GM20431 (cell line): ENCODE data around the gene MALRD1.

Experiments
- in situ Hi-C: fragments of 300-500 bp; cut with MseI, MboI; formaldehyde crosslinking; loops from one replicate; pipeline ENCODE4 v1.15.0; 2020; ENCODE audit warnings: low sequenced_read_pairs; ENCODE audit not compliant: unreplicated experiment

The MALRD1 gene

DNA sequence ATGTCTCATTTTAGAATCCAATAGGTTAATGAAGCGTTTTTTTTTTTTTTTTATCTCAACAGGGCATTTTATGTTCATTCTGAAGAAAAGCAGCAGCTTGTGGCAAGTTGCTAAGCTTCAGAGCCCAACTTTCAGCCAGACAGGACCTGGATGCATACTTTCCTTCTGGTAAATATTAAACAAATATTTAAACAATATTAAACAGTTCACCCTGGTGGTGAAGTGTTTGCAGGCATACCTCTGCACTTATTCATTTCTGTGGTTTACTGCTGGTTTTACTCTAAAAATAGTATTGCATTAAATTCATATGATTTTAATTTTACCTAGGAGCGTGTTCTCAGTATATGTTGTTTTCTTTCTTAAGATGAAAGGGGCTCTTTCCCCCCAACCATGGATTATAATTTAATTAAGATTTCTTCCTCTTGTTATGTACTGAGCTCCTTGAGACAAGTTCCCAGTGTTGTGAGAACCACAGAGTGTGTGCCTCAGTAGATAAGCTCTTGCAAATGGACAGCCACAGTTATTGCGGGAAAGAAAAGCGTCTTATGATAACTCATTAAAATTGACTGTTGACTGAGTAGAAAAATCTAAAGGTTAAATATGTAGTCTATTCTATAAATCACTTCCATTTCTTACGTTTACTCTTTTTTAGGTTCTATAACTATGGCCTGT is 155.8 kb downstream of the MALRD1 start:
- in situ Hi-C loops = no loop called here

- in situ Hi-C loops = no loop called here
Observed at GRCh38 chr10:19209319-19209718, 160.7 kb downstream of the MALRD1 start.

DNA sequence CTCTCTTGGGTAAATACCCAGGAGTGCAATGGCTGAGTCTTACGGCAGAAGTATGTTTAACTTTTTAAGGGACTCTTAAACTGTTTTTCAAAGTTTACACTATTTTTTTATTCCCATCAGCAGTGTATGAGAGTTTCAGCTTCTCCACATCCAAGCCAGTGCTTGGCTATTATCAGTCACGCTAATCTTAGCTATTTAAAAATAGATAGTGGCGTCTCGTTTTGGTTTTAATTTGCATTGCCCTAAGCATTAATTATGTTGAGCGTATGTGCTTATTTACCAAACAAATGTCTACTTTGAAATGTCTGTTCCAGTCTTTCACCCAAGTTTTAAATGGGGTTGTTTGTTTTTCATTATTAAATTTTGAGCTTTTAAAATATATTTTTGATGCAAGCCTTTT is 164.0 kb downstream of the MALRD1 start:
- in situ Hi-C loops = no loop called here

DNA sequence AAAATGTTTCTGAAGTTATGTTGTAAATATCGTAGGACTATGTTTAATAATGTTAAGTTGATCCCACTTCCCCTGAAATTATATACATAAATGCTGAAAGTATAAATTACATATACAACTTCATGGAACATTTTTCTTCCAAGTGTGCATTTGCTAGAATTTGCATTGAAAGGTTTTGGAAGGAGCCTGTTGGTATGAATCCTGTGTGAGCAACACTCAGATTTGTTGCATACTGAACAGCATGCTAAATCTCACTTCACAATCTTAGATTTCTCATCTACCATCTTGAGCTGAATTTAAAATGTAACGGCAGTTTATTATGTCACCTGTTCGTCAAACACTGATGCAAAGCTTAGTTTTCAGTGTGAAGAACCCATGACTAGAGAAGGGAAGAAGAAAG is 172.6 kb downstream of the MALRD1 start:
- in situ Hi-C loops = no loop called here

DNA sequence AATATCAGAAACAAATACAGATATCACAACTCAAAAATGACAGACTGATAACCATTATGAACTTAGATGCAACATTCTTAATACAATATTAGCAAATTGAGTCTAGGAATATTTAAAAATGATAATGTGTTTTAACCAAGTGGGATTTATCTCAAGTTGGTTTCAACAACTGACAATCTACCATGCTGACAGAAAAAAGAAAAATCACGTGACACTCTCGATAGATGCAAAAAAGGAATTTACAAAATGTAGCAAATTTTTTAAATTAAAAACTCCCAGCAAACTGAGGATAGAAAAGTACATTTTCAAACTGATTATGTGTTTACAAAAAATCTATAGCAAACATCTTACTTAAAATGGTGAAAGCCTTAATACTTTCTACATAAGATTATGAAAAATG is 177.4 kb downstream of the MALRD1 start:
- in situ Hi-C loops = no loop called here

DNA sequence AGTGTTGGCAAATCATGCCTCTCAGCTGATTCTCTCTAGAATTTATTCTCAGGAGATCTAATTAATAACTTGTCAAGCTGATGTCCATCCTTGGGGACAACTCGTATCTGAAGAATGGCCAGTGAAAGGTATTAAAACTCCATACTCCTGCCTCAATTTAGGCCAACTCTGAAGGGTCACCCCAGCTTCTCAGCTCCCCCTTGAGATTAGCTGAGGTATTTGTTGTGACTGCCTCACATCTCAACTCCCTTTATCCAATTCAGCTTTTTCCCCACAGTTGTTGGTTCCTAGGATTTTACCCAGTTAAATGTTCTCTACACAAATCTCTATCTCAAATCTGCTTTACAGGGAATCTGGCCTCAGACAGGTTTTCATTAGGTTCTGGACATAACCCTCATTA is 182.4 kb downstream of the MALRD1 start:
- in situ Hi-C loops = no loop called here

DNA sequence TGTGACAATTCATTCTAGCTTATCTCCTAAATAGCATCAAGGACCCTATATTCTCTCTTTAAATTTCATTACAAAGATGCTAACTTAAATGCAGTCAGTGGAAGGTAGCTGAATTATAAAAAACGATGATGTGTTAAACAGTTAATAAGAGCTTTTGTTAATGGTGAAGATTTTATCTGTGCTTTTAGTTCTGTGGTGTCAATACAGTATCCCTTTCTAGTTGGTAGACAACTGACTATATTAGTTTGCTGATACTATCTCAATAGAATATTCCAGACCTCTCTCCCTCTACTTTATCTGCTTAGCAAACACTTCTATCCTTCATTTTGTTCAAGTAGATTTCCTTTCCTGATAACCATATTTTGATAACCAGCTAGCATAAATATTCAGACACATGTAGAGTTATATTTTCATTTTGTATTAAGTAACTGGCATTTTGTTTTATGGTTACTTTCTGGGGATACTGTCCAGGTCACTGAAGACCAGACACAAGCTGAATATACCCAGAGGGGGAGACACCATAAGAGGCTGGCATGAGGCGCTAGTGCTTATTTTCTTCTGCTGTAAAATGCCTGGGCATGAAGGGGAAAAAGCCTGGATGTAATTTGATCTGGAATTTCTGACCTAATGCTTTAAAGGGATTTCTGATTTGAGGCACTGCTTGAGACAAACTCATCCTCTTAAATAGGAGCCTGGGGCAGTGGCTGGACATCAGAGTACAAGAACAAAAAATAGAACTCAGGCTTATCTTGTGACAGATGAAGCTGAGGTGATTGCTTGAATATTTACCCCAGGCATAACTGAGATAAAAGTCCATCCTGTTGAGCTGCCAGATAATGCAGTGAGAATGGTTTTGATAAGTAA is 197.5 kb downstream of the MALRD1 start:
- in situ Hi-C loops = no loop called here

DNA sequence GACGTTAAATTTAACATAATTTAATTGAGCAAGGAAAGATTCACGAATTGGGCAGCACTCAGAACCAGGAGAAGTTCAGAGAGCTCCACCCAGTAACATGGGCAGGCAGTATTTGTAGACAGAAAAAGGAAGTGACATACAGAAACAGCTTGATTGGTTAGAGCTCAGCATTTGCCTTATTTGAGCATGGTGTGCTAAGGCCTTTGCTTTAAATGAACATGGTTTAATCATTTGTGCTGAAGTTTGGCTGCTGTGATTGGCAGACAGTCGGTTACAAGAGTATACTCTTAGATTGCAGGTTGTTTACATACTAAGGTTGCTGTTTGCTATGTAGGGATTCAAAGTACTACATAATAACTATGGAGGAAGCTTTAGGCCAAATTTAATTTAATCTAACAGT is 199.2 kb downstream of the MALRD1 start:
- in situ Hi-C loops = no loop called here

DNA sequence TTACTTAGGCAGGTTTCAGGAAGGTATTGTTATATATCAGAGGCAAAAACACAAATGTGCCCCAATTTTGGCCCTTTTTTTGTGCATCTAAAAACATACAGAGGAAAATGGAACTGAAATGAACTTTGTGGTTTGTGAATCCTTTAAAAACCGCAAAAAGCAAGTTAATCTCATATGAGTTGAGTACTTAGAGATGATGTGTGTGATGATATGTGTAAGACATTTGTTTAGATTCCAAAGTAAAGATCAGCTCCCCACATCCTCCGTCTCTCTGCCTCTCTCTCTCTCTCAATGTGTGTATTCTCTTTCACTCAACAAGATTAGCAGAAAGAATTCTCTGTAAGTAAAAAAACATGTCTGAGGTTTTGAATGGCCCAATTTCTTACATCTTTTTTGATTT is 201.9 kb downstream of the MALRD1 start:
- in situ Hi-C loops = no loop called here

- in situ Hi-C loops = no loop called here
Observed at GRCh38 chr10:19252531-19252930, 203.9 kb downstream of the MALRD1 start.

DNA sequence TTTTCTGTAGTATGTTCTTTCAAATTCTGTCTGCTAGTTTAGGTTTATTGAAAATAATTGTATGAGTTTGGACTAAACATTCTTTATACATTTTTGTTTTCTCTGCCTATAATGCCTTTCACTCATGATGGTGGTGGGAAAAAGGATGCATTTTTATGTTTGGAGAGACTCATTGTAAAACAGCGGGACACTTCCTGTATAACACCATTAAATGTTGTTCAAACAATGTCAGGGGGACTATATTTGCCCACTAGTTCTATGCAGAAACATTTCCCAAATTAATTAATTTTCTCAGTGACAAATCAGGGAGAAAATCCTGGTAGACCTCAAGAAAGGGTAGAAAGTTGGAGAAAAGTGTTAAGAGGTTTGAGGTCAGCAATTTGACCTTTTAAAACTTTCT is 207.7 kb downstream of the MALRD1 start:
- in situ Hi-C loops = no loop called here

GRCh38 chr10:19263262-19263661 is 214.7 kb downstream of the MALRD1 start:
- in situ Hi-C loops = no loop called here

GRCh38 chr10:19283285-19283684 is 234.7 kb downstream of the MALRD1 start:
- in situ Hi-C loops = no loop called here

DNA sequence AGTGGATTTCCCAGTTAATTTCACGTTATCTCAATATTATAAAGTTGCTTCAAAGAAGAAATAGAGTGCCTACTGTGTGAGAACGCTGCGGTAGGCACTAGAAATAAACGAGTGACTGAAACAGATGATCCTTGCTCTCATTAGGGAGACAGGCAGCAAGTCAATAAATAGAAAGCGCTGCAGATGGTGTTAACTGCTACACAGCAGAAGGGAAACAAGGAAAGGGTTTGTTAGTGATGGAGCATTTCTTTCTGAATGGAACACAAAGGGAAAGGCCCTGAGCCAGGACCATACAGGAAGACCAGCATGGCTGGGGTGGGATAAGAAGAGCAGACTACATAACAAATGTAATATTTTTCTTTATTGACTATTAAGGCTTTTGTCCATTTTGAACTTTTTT is 235.2 kb downstream of the MALRD1 start:
- in situ Hi-C loops = no loop called here

GRCh38 chr10:19290770-19291169 is 242.2 kb downstream of the MALRD1 start:
- in situ Hi-C loops = no loop called here

DNA sequence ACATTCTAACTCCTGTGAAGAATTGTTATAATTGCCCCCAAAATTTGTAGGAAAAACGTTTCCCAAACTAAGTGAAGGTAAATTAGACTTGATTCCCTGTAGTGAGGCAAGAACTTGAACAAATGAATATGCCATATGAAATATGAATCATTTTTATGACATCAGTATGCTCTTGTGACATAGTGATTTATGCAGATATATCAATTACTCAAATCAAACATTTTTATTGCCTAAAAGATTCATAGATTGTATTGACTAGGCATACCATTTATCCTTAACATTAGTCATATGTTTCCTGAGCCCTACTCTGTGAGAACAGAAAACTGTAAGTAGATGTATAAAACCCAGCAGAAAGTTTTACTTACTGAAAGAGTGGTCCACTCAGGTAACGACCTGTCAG is 245.6 kb downstream of the MALRD1 start:
- in situ Hi-C loops = no loop called here

DNA sequence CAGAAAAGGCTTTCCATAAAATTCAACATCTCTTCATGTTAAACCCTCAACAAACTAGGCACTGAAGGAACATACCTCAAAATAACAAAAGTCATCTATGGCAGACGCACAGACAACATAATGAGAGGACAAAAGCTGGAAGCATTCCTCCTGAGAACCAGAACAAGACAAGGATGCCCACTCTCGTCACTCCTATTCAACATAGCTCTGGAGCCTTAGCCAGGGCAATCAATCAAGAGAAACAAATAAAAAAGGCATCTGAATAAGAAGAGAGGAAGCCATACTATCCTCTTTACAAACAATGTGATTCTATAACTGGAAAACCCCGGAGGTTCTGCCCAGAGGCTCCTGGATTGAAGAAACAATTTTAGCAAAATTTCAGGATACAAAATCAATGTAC is 251.0 kb downstream of the MALRD1 start:
- in situ Hi-C loops = no loop called here

DNA sequence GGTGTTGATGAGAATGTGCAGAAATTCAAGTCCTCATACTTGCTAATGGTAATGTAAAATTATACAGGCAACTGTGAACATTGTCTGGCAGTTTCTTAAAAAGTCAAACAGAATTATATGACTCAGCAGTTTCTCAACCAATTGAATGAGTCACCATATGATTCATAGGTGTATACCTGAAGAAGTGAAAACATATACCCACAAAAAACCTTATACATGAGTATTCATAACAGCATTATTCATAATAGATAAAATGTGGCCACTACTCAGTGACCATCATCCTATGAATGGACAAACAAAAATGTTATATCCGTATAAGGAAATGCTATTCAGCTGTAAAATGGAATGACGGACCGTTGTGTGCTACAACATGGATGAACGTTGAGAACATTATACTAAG is 253.5 kb downstream of the MALRD1 start:
- in situ Hi-C loops = no loop called here

DNA sequence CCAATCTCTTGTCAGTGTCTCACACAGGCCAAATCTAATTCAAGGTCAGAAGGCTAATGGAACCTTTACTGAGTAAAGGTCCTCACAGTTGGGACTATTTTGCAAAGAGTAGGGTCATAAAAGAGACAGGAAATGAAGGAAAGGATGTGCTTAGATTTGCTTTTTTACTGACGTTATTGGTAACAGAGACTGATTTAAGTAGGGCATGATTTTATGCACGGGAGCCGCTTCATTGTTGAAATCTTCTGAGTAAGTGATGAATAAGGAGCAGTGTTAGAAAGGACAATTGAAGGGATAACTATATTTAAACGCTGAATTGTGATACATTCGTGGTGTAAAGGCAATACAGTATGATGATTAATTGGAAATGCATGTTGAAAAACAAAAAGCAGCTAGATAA is 261.5 kb downstream of the MALRD1 start:
- in situ Hi-C loops = no loop called here

- in situ Hi-C loops = no loop called here
Observed at GRCh38 chr10:19316204-19316870, 267.7 kb downstream of the MALRD1 start.

GRCh38 chr10:19317952-19318351 is 269.4 kb downstream of the MALRD1 start:
- in situ Hi-C loops = no loop called here
